ENCODE data around the gene SPATC1L.

Gene SPATC1L

GRCh38 chr21:46119144-46119636 lies 65.1 kb downstream of the SPATC1L start:
- H3K27ac Mint-ChIP-seq: no peak overlapping the region
- no peaks in the 10 kb centered on the region for H3K36me3 Mint-ChIP-seq
- H3K4me1 Mint-ChIP-seq: no peaks in the 10 kb centered on the region
- DNase-seq: peak; percentile 19
- H3K27me3 Mint-ChIP-seq: no peaks in the 10 kb centered on the region
- no peaks in the 10 kb centered on the region for H3K9me3 Mint-ChIP-seq
- CTCF ChIA-PET: no interaction called here
- no peak overlapping the region for H3K4me3 Mint-ChIP-seq

- H3K27me3 Mint-ChIP-seq: no peaks in the 10 kb centered on the region
- no peaks in the 10 kb centered on the region for H3K36me3 Mint-ChIP-seq
- CTCF ChIA-PET: no interaction called here
- peak; percentile 11 for DNase-seq
- H3K4me3 Mint-ChIP-seq: no peak overlapping the region
- H3K27ac Mint-ChIP-seq: no peak overlapping the region
- H3K9me3 Mint-ChIP-seq: peaks cover 3% of the 10 kb centered on the region
- no peaks in the 10 kb centered on the region for H3K4me1 Mint-ChIP-seq
Observed at GRCh38 chr21:46118316-46119143, 65.7 kb downstream of the SPATC1L start.

- peak; percentile 8 for DNase-seq
- H3K9me3 Mint-ChIP-seq: peaks cover 4% of the 10 kb centered on the region
- CTCF ChIA-PET: no interaction called here
- H3K27me3 Mint-ChIP-seq: no peaks in the 10 kb centered on the region
- H3K4me1 Mint-ChIP-seq: no peaks in the 10 kb centered on the region
- H3K4me3 Mint-ChIP-seq: no peak overlapping the region
- H3K27ac Mint-ChIP-seq: no peak overlapping the region
- no peaks in the 10 kb centered on the region for H3K36me3 Mint-ChIP-seq
Observed at GRCh38 chr21:46117586-46118315, 66.5 kb downstream of the SPATC1L start.

- CTCF ChIA-PET: no interaction called here
- no peaks in the 10 kb centered on the region for H3K36me3 Mint-ChIP-seq
- H3K4me1 Mint-ChIP-seq: no peaks in the 10 kb centered on the region
- H3K27ac Mint-ChIP-seq: no peak overlapping the region
- peaks cover 4% of the 10 kb centered on the region for H3K9me3 Mint-ChIP-seq
- peak; percentile 19 for DNase-seq
- H3K27me3 Mint-ChIP-seq: no peaks in the 10 kb centered on the region
- no peak overlapping the region for H3K4me3 Mint-ChIP-seq
Observed at GRCh38 chr21:46116776-46117585, 67.3 kb downstream of the SPATC1L start.

- Mint-ChIP-seq H3K27me3 (no peaks in the 10 kb centered on the region), H3K4me1 (no peaks in the 10 kb centered on the region), H3K27ac (no peak overlapping the region), H3K9me3 (peaks cover 4% of the 10 kb centered on the region), H3K4me3 (no peak overlapping the region), H3K36me3 (no peaks in the 10 kb centered on the region)
- DNase-seq: no peak
- CTCF ChIA-PET: no interaction called here
Observed at GRCh38 chr21:46116189-46116775, 68.0 kb downstream of the SPATC1L start.

- peaks cover 4% of the 10 kb centered on the region for H3K9me3 Mint-ChIP-seq
- no peaks in the 10 kb centered on the region for H3K4me1 Mint-ChIP-seq
- CTCF ChIA-PET: no interaction called here
- no peak overlapping the region for H3K4me3 Mint-ChIP-seq
- peak; percentile 8 for DNase-seq
- H3K27ac Mint-ChIP-seq: no peak overlapping the region
- no peaks in the 10 kb centered on the region for H3K27me3 Mint-ChIP-seq
- H3K36me3 Mint-ChIP-seq: no peaks in the 10 kb centered on the region
Observed at GRCh38 chr21:46115441-46116188, 68.6 kb downstream of the SPATC1L start.

GRCh38 chr21:46114963-46115362 lies 69.3 kb downstream of the SPATC1L start:
- Mint-ChIP-seq H3K9me3 (peaks cover 4% of the 10 kb centered on the region), H3K27me3 (no peaks in the 10 kb centered on the region), H3K4me3 (no peak overlapping the region), H3K27ac (no peak overlapping the region), H3K36me3 (no peaks in the 10 kb centered on the region), H3K4me1 (no peaks in the 10 kb centered on the region)
- no peak for DNase-seq
- CTCF ChIA-PET: no interaction called here

- Mint-ChIP-seq H3K27me3 (peaks cover 3% of the 10 kb centered on the region), H3K4me3 (no peak overlapping the region), H3K9me3 (peaks cover 5% of the 10 kb centered on the region), H3K27ac (no peak overlapping the region), H3K4me1 (no peaks in the 10 kb centered on the region), H3K36me3 (no peaks in the 10 kb centered on the region)
- CTCF ChIA-PET: interaction anchor here (0.7 kb wide), 1 partner anchor 85 kb away, joined by 3 read pairs; no protein-coding TSS in a partner anchor
- no peak for DNase-seq
Observed at GRCh38 chr21:46113497-46114176, 70.6 kb downstream of the SPATC1L start.

GRCh38 chr21:46112725-46113215 lies 71.5 kb downstream of the SPATC1L start:
- Mint-ChIP-seq H3K27me3 (peaks cover 3% of the 10 kb centered on the region), H3K27ac (no peak overlapping the region), H3K4me3 (no peak overlapping the region), H3K9me3 (peaks cover 12% of the 10 kb centered on the region), H3K36me3 (peaks cover 2% of the 10 kb centered on the region), H3K4me1 (no peaks in the 10 kb centered on the region)
- peak; percentile 5 for DNase-seq
- CTCF ChIA-PET: interaction anchor here (0.7 kb wide), 1 partner anchor 86 kb away, joined by 3 read pairs; no protein-coding TSS in a partner anchor

- CTCF ChIA-PET: no interaction called here
- no peak overlapping the region for H3K4me3 Mint-ChIP-seq
- no peak overlapping the region for H3K27ac Mint-ChIP-seq
- H3K27me3 Mint-ChIP-seq: peaks cover 3% of the 10 kb centered on the region
- DNase-seq: peak; percentile 10
- peaks cover 2% of the 10 kb centered on the region for H3K36me3 Mint-ChIP-seq
- no peaks in the 10 kb centered on the region for H3K4me1 Mint-ChIP-seq
- H3K9me3 Mint-ChIP-seq: peaks cover 12% of the 10 kb centered on the region
Observed at GRCh38 chr21:46111857-46112724, 72.2 kb downstream of the SPATC1L start.

- CTCF ChIA-PET: no interaction called here
Observed at GRCh38 chr21:46111193-46111571, 73.1 kb downstream of the SPATC1L start.

More at GRCh38 chr21:46111193-46111571, 73.1 kb downstream of the SPATC1L start:
- Mint-ChIP-seq H3K4me1 (no peaks in the 10 kb centered on the region), H3K36me3 (peaks cover 2% of the 10 kb centered on the region), H3K4me3 (no peak overlapping the region), H3K9me3 (peaks cover 12% of the 10 kb centered on the region), H3K27me3 (peaks cover 8% of the 10 kb centered on the region), H3K27ac (no peak overlapping the region)
- peak; percentile 13 for DNase-seq
